HFF-Myc (cell line): Measurements from ENCODE around the gene SAPCD2.
"Not testable (repeated sequence)": the region's sequence is repeated elsewhere in the genome, so short reads cannot be mapped to it uniquely, and the experiment has no call there.

ENCODE experiments used
- DNase-seq: peaks from one replicate; pipeline ENCODE4 v3.0.0-alpha.2; 2011; ENCODE audit warnings: low read depth; ENCODE audit errors: extremely low read depth
- H3K4me3 ChIP-seq: replicated peaks from 2 replicates; pipeline ENCODE4 v1.5.1; 2011; ENCODE audit warnings: low read depth, mild to moderate bottlenecking, control low read depth, low read length
- CTCF ChIP-seq: IDR thresholded peaks from 2 replicates; pipeline ENCODE4 v1.5.1; 2012; ENCODE audit warnings: mild to moderate bottlenecking, low read depth, low read length, control low read depth; ENCODE audit errors: missing control alignments

SAPCD2 gene

GRCh38 chr9:137066096-137066861 is 4.1 kb downstream of the SAPCD2 start:
- no peak for DNase-seq
- H3K4me3 ChIP-seq, result no peak overlapping the region
- TF ChIP-seq CTCF, result no peak

GRCh38 chr9:137065336-137065967 is 4.9 kb downstream of the SAPCD2 start:
- DNase-seq, result no peak
- H3K4me3 ChIP-seq, result no peak overlapping the region
- no peak for TF ChIP-seq CTCF

- TF ChIP-seq CTCF, result no peak
- DNase-seq, result no peak
- no peak overlapping the region for H3K4me3 ChIP-seq
Measured at GRCh38 chr9:137064880-137065164, 5.5 kb downstream of the SAPCD2 start.

DNA sequence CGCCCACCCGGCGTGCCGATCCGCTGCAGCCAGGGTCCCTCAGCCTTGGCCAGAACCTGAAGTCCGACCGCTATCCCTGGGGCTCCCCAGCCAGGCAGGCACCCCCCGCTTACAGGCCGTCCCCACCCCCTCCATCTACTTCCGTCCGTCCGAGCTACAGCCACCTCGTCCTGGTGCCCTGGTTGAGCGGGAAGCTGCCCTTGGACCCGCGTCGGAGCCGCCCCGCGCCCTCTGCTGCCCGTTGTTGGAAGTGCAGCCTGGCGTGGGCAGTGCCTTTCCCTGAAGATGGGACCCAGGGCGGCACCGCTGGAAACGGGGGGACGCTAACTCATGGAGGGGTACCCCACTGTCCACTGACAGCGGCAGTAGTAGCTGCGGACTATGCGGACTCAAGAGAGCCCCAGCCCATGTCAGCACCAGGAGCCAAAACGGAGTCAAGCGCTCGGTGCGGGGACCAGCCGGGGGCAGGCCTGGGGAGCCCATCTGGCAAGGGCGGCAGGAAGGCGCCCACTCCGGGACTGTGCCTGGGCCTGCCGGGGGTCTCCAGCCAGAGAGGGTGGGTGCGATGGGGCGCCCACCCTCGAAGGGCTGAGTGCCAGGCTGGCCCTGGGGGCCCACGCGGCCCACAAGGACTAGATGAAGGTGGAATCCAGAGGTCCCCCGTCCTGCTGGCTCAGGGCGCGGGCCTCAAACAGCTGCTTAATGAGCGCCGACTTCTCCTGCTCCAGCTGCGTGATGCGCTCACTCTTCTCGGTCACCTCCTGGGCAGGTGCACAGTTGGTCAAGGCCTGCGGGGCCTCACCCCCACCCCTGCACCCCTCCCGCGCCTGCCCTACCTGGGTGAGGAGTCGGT is 6.1 kb downstream of the SAPCD2 start:
- peak; percentile 90 for TF ChIP-seq CTCF
- no peak overlapping the region for H3K4me3 ChIP-seq
- DNase-seq, result no peak

DNA sequence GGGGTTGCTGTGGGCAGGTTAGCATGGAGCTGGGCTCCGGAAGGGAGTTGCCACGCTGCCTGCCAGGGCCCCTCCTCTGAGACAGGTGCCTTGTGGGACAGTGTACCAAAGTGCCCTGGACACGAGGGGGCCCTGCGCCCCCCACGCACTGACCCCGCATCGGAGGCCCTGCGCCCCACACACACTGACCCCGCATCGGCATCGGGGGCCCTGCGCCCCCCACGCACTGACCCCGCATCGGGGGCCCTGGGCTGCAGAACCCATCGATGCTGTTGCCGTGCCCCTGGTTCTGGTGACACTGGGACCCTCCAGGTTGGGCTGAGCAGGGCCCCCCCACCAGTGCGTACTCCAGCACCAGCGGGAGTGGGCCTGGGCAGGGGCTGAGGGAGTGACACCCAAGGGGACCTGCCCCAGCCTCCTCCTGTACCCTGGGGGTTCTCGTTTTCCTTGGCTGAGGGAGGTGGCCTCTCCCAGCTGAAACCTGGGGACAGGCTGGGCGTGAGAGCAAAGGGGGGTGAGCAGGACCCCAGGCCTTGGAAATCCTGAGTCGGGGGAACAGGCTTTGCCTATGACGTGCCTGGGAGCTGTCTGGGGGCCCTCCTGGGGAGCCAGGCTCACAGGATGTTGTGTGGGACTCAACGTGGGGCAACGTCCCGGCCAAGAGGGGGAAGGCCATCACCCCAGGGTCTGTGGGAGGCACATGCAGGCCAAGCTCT is 6.9 kb downstream of the SAPCD2 start:
- DNase-seq, result no peak
- no peak overlapping the region for H3K4me3 ChIP-seq
- no peak for TF ChIP-seq CTCF

DNA sequence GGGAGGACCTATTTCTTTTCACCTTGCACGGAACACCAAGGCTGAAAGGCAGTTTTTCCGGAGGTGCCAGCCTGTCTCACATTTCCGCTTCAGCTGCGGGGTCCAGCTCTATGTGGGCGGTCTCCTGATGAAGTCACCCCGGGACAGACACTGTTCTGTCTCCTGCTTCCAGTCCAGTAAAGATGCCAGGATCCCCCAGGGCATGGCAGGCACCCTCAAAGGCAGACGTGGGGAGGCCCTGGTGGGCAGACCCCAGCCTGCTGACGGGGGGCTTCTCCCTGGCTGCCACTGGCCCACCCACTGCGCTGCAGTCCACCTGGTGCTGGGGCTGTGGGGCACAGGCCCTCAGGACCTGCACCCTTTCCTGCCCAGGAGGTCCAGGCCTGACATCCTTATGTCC is 7.6 kb downstream of the SAPCD2 start:
- not testable (repeated sequence) for H3K4me3 ChIP-seq, DNase-seq
